Measurements from ENCODE around the gene MPHOSPH6.

GRCh38 chr16:82146556-82146955 is 23.5 kb downstream of the MPHOSPH6 start:
- TF ChIP-seq YY1 (IDR thresholded peaks at IDR 0.05; ENCODE audit: insufficient read depth, insufficient read length) (no peak), ZNF274 (IDR thresholded peaks at IDR 0.05; ENCODE audit: low read depth, low read length) (no peak), SUZ12 (IDR thresholded peaks at IDR 0.05; ENCODE audit: extremely low read depth, insufficient read depth, insufficient read length) (no peak)

Data from NT2/D1 (cell line).